Inflammatory macrophage treated with lipopolysaccharide for 4 hours (primary cell): Measurements from ENCODE around the gene PRR27.

Experiments used
- DNase-seq: peaks from one replicate; pipeline ENCODE4 v3.0.0-alpha.2; 2020

Gene PRR27

GRCh38 chr4:70153937-70154336 lies at the start of gene PRR27:
PRR27 (plus strand) TSS chr4:70154237; CDS start chr4:70154376, 139 bp downstream.
- DNase-seq, result no peak

- no peak for DNase-seq
Observed at GRCh38 chr4:70110917-70111316, 43.1 kb upstream of the PRR27 start.

GRCh38 chr4:70113656-70114055 lies 40.4 kb upstream of the PRR27 start:
- no peak for DNase-seq

- DNase-seq, result no peak
Observed at GRCh38 chr4:70114096-70114495, 39.9 kb upstream of the PRR27 start.

- no peak for DNase-seq
Observed at GRCh38 chr4:70120323-70120722, 33.7 kb upstream of the PRR27 start.

GRCh38 chr4:70133473-70133872 lies 20.6 kb upstream of the PRR27 start:
- DNase-seq, result no peak

- DNase-seq, result no peak
Observed at GRCh38 chr4:70138751-70139150, 15.3 kb upstream of the PRR27 start.

GRCh38 chr4:70151271-70151670 lies 2.8 kb upstream of the PRR27 start:
- DNase-seq, result no peak

GRCh38 chr4:70152088-70152487 lies 1.9 kb upstream of the PRR27 start:
- DNase-seq, result no peak

GRCh38 chr4:70158576-70158975 lies 4.5 kb downstream of the PRR27 start:
- DNase-seq, result no peak

- no peak for DNase-seq
Observed at GRCh38 chr4:70177090-70177489, 23.1 kb downstream of the PRR27 start.

GRCh38 chr4:70178075-70178660 lies 24.1 kb downstream of the PRR27 start:
- no peak for DNase-seq

- DNase-seq, result no peak
Observed at GRCh38 chr4:70179811-70180210, 25.8 kb downstream of the PRR27 start.

GRCh38 chr4:70181864-70182263 lies 27.8 kb downstream of the PRR27 start:
- DNase-seq, result no peak

- DNase-seq, result no peak
Observed at GRCh38 chr4:70182517-70183167, 28.6 kb downstream of the PRR27 start.

GRCh38 chr4:70183168-70183939 lies 29.3 kb downstream of the PRR27 start:
- peak; percentile 46 for DNase-seq

- no peak for DNase-seq
Observed at GRCh38 chr4:70183940-70184246, 29.9 kb downstream of the PRR27 start.

- DNase-seq, result no peak
Observed at GRCh38 chr4:70187216-70187615, 33.2 kb downstream of the PRR27 start.

- DNase-seq, result no peak
Observed at GRCh38 chr4:70190579-70190978, 36.5 kb downstream of the PRR27 start.

- DNase-seq, result no peak
Observed at GRCh38 chr4:70191647-70192046, 37.6 kb downstream of the PRR27 start.

GRCh38 chr4:70192895-70193294 lies 38.9 kb downstream of the PRR27 start:
- DNase-seq, result no peak

- DNase-seq, result no peak
Observed at GRCh38 chr4:70195425-70195824, 41.4 kb downstream of the PRR27 start, which contains the start of gene ODAM. ODAM (plus strand) TSS chr4:70195725; CDS start chr4:70196544, 819 bp downstream.

- no peak for DNase-seq
Observed at GRCh38 chr4:70196857-70197256, 42.8 kb downstream of the PRR27 start.

- DNase-seq, result no peak
Observed at GRCh38 chr4:70197842-70198241, 43.8 kb downstream of the PRR27 start.
